ENCODE data around the gene FAHD1. TPM values are rescaled to one million over a fixed set of nuclear protein-coding genes. Genes with fewer than 3 reads are reported as not detected.

The FAHD1 gene
- total and polyA plus RNA-seq, 5 donors from 2014 or later, result 4.5 to 25.8 (median 19.5) TPM

DNA sequence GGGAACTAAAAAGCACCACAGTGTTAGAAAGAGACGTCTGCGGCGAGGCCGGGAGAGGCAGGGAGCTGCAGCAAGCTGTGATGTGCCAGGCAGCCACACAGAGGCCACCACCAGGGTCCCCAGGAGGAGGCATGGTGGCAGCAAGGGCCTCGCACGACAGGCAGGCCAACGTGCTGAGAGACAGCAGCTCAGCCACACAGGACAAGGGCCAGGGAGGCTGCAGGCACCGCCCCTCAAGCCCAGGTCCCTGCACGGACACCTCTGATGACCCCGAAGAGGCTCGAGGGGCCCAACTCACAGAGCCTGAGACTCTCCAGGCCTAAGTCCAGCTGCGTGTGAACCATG lies 6.1 kb upstream of the FAHD1 start:
- H3K36me3 Mint-ChIP-seq, result no peaks in the 10 kb centered on the region
- Histone ChIP-seq H3K4me1 (ENCODE audit: control insufficient read depth, insufficient read depth, low read length, poor library complexity, severe bottlenecking) (peaks cover 24% of the 10 kb centered on the region), H3K27me3 (ENCODE audit: control insufficient read depth, insufficient read depth, low read length) (no peaks in the 10 kb centered on the region), H3K36me3 (ENCODE audit: control insufficient read depth, insufficient read depth, low read length) (peaks cover 28% of the 10 kb centered on the region), H3K9me3 (ENCODE audit: control insufficient read depth in 2 of 2, low read length in 2 of 2) (no peaks in the 10 kb centered on the region), H3K27ac (ENCODE audit: insufficient read depth, low read length, poor library complexity, severe bottlenecking) (no peak overlapping the region), H3K4me3 (ENCODE audit: low read depth, low read length) (no peak overlapping the region)
- H3K27ac Mint-ChIP-seq, result peak overlapping the region in 1 of 3 donors; percentile 26
- H3K4me3 Mint-ChIP-seq, result peak overlapping the region in 1 of 4 donors; percentile 54
- H3K4me1 Mint-ChIP-seq, result peaks cover 0 to 22% (median 12%) of the 10 kb centered on the region in 4 donors
- DNase-seq (no peak), ATAC-seq (ENCODE audit: low read depth in 2 of 2) (no peak)
- no peaks in the 10 kb centered on the region for H3K9me3 Mint-ChIP-seq
- no peaks in the 10 kb centered on the region for H3K27me3 Mint-ChIP-seq

DNA sequence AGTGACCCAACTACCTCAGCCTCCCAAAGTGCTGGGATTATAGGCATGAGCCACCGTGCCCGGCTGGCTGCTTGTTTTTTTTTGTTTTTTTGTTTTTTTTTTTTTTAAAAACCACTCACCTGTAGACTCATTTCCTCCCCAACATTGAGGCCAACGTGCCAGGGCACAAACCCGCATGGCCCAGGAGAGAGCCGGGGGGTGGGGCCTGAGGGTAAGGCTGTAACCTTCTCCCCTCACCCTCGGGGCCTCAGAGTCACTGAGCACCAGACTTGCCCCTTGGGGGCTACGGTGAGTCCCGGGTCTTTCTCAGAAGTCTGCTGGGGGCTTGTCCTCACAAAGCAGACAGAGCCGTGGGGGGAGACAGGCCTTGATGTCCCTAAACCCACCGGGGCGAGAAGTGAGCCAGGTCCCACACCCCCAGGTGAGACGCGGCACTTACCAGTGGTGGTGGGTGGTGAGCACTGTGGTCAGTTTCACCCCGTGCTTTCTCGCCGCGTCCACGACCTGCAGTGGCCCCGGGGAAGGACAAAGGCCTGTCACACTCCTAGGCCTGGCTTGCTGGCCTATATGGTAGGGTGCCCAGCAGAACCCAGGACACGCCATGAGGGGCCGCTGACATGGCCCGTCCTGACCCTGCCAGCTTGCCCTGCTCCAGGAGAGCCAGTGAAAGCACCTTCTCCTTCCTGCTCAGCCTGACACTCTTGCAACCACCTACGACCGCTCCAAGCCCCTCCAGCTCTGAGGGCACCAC lies 5.0 kb upstream of the FAHD1 start:
- no peak for ATAC-seq (ENCODE audit: low read depth in 2 of 2)
- Histone ChIP-seq H3K4me3 (ENCODE audit: low read depth, low read length) (no peak overlapping the region), H3K4me1 (ENCODE audit: control insufficient read depth, insufficient read depth, low read length, poor library complexity, severe bottlenecking) (peaks cover 25% of the 10 kb centered on the region), H3K9me3 (ENCODE audit: control insufficient read depth in 2 of 2, low read length in 2 of 2) (no peaks in the 10 kb centered on the region), H3K36me3 (ENCODE audit: control insufficient read depth, insufficient read depth, low read length) (peaks cover 20% of the 10 kb centered on the region), H3K27ac (ENCODE audit: insufficient read depth, low read length, poor library complexity, severe bottlenecking) (no peak overlapping the region), H3K27me3 (ENCODE audit: control insufficient read depth, insufficient read depth, low read length) (no peaks in the 10 kb centered on the region)
- H3K4me3 Mint-ChIP-seq, result no peak overlapping the region
- H3K36me3 Mint-ChIP-seq, result no peaks in the 10 kb centered on the region
- H3K27ac Mint-ChIP-seq, result no peak overlapping the region
- no peak for DNase-seq
- no peaks in the 10 kb centered on the region for H3K27me3 Mint-ChIP-seq
- peaks cover 0 to 23% (median 12%) of the 10 kb centered on the region in 4 donors for H3K4me1 Mint-ChIP-seq
- no peaks in the 10 kb centered on the region for H3K9me3 Mint-ChIP-seq

DNA sequence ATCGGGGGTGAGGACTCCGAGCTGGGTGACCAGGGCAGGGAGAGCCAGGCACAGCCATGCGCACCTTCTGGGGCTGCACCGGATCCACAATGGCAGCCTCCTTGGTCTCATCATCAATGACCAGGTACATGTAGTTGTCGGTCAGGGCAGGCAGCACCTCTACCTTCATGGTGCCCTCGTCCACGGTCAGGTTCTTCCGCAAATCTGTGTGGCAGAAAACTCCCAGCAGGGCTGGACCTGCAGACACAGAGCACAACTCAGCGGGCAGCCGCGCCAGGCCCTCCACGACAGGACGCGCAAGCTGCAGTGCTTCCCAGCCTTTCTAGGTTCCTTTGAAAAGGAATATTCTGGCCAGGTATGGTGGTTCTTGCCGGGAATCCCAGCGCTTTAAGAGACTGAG lies 4.2 kb upstream of the FAHD1 start:
- Mint-ChIP-seq H3K27me3 (no peaks in the 10 kb centered on the region), H3K4me1 (peaks cover 4 to 31% (median 16%) of the 10 kb centered on the region in 4 donors), H3K9me3 (no peaks in the 10 kb centered on the region), H3K4me3 (no peak overlapping the region), H3K27ac (no peak overlapping the region), H3K36me3 (no peaks in the 10 kb centered on the region)
- DNase-seq (no peak), ATAC-seq (ENCODE audit: low read depth in 2 of 2) (no peak)
- H3K9me3 ChIP-seq (ENCODE audit: control insufficient read depth in 2 of 2, low read length in 2 of 2), result no peaks in the 10 kb centered on the region
- peaks cover 14% of the 10 kb centered on the region for H3K36me3 ChIP-seq (ENCODE audit: control insufficient read depth, insufficient read depth, low read length)
- no peak overlapping the region for H3K4me3 ChIP-seq (ENCODE audit: low read depth, low read length)
- H3K4me1 ChIP-seq (ENCODE audit: control insufficient read depth, insufficient read depth, low read length, poor library complexity, severe bottlenecking), result peaks cover 30% of the 10 kb centered on the region
- no peak overlapping the region for H3K27ac ChIP-seq (ENCODE audit: insufficient read depth, low read length, poor library complexity, severe bottlenecking)
- no peaks in the 10 kb centered on the region for H3K27me3 ChIP-seq (ENCODE audit: control insufficient read depth, insufficient read depth, low read length)

DNA sequence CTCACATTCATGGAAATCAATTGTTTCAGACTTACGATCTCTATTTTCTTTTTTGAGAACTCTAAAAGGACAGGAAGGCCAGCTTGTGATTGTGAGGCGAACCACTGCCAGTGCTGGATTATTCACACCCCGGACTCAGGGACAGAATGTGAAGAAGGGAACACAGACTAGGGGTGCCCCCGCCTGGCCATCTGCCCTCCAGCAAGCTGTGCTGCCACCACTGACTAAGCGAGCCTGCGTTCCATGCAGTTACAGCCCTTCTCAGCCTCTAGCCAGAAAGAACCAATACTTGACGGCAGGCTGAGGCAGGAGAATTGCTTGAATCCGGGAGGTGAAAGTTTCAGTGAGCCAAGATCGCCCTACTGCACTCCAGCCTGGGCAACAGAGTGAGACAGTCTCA lies 3.2 kb upstream of the FAHD1 start:
- peak overlapping the region in 1 of 3 donors; percentile 69 for H3K27ac Mint-ChIP-seq
- H3K4me1 Mint-ChIP-seq, result peaks cover 11 to 39% (median 20%) of the 10 kb centered on the region in 4 donors
- no peaks in the 10 kb centered on the region for H3K27me3 Mint-ChIP-seq
- H3K36me3 ChIP-seq (ENCODE audit: control insufficient read depth, insufficient read depth, low read length), result peaks cover 10% of the 10 kb centered on the region
- peaks cover 38% of the 10 kb centered on the region for H3K4me1 ChIP-seq (ENCODE audit: control insufficient read depth, insufficient read depth, low read length, poor library complexity, severe bottlenecking)
- H3K4me3 ChIP-seq (ENCODE audit: low read depth, low read length), result no peak overlapping the region
- no peaks in the 10 kb centered on the region for H3K9me3 Mint-ChIP-seq
- no peaks in the 10 kb centered on the region for H3K9me3 ChIP-seq (ENCODE audit: control insufficient read depth in 2 of 2, low read length in 2 of 2)
- no peak for ATAC-seq (ENCODE audit: low read depth in 2 of 2)
- no peaks in the 10 kb centered on the region for H3K27me3 ChIP-seq (ENCODE audit: control insufficient read depth, insufficient read depth, low read length)
- peak overlapping the region; percentile 13 to 89 (median 66) for H3K4me3 Mint-ChIP-seq
- H3K36me3 Mint-ChIP-seq, result no peaks in the 10 kb centered on the region
- peak in 1 of 3 donors; percentile 20 for DNase-seq
- H3K27ac ChIP-seq (ENCODE audit: insufficient read depth, low read length, poor library complexity, severe bottlenecking), result no peak overlapping the region

DNA sequence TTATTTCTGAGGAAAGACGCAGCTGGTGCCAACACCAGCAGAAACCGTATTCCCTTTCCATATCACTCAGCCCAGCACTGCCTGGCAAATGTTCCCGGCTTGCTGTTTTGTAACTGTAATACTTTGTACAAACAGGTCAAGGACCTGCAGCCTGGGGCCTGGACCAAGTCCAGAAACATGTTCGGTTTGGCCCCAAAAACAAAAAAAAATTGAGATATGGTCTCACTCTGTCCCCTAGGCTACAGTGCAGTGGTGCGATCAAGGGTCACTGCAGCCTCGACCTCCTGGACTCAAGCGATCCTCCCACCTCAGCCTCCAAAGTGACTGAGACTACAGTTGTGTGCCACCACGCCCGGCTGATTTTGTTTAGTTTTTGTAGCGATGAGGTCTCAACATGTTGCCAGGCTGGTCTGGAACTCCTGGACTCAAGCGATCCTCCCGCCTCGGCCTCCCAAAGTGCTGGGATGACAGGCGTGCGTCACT lies 1.6 kb upstream of the FAHD1 start:
- no peak for ATAC-seq (ENCODE audit: low read depth in 2 of 2)
- Mint-ChIP-seq H3K27me3 (no peaks in the 10 kb centered on the region), H3K4me3 (peak overlapping the region; percentile 84 to 87 (median 84)), H3K9me3 (no peaks in the 10 kb centered on the region), H3K4me1 (peaks cover 18 to 49% (median 32%) of the 10 kb centered on the region in 4 donors), H3K36me3 (no peaks in the 10 kb centered on the region), H3K27ac (peak overlapping the region in 2 of 3 donors; percentile 72 to 86)
- Histone ChIP-seq H3K27me3 (ENCODE audit: control insufficient read depth, insufficient read depth, low read length) (no peaks in the 10 kb centered on the region), H3K4me1 (ENCODE audit: control insufficient read depth, insufficient read depth, low read length, poor library complexity, severe bottlenecking) (peaks cover 46% of the 10 kb centered on the region), H3K4me3 (ENCODE audit: low read depth, low read length) (peak overlapping the region; percentile 64), H3K9me3 (ENCODE audit: control insufficient read depth in 2 of 2, low read length in 2 of 2) (no peaks in the 10 kb centered on the region), H3K27ac (ENCODE audit: insufficient read depth, low read length, poor library complexity, severe bottlenecking) (peak overlapping the region; percentile 69), H3K36me3 (ENCODE audit: control insufficient read depth, insufficient read depth, low read length) (peaks cover 10% of the 10 kb centered on the region)
- DNase-seq, result no peak

DNA sequence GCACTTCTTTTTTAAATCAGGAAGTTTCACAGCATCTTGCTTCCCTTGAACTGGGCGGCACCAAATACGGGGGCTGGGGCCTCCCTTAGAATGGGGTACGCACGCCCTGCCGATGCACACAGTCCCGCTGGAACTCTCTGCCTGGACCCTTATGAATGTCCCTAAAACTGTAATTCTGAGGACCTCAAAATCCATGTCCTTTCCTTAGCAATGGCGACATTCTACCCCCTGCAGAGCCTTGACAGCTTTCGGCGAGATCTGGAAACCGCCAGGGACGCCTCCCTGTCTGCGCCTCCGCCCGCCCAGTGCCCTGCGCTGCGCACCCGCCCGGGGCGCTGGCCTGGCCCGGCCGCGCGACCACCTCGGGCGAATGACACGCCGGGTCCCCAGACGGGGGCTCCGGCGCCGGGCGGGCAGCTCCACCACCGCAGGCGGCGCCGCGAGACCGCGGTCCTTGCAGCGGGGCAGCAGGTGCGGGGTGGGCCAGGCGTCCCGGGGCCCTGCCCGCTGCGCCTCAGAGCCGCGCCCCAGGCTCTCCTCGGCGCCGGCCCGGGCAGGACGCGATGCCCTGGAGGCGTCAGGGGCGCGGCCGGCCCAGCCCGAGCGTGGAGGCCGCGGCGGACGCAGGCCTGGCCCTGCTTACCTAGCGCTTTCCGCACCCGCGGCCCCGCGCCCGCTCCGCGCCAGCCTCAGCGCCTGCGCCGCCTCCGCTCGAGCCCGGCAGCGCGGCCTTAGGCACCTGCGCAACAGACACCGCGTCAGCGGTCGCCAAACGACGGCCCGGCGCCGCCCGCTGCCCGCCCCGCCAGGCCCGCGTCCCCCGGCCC lies 929 bp upstream of the FAHD1 start:
- H3K36me3 ChIP-seq (ENCODE audit: control insufficient read depth, insufficient read depth, low read length), result peaks cover 10% of the 10 kb centered on the region
- H3K9me3 Mint-ChIP-seq, result no peaks in the 10 kb centered on the region
- H3K9me3 ChIP-seq (ENCODE audit: control insufficient read depth in 2 of 2, low read length in 2 of 2), result no peaks in the 10 kb centered on the region
- ATAC-seq (ENCODE audit: low read depth in 2 of 2) (peak; percentile 75 to 76), DNase-seq (peak; percentile 64 to 82 (median 81))
- peak overlapping the region; percentile 84 to 95 (median 86) for H3K4me3 Mint-ChIP-seq
- no peaks in the 10 kb centered on the region for H3K36me3 Mint-ChIP-seq
- peak overlapping the region; percentile 76 for H3K27ac ChIP-seq (ENCODE audit: insufficient read depth, low read length, poor library complexity, severe bottlenecking)
- peaks cover 46% of the 10 kb centered on the region for H3K4me1 ChIP-seq (ENCODE audit: control insufficient read depth, insufficient read depth, low read length, poor library complexity, severe bottlenecking)
- H3K4me3 ChIP-seq (ENCODE audit: low read depth, low read length), result peak overlapping the region; percentile 64
- H3K27me3 ChIP-seq (ENCODE audit: control insufficient read depth, insufficient read depth, low read length), result no peaks in the 10 kb centered on the region
- H3K27ac Mint-ChIP-seq, result peak overlapping the region; percentile 60 to 91 (median 86)
- peaks cover 18 to 49% (median 35%) of the 10 kb centered on the region in 4 donors for H3K4me1 Mint-ChIP-seq
- H3K27me3 Mint-ChIP-seq, result no peaks in the 10 kb centered on the region

DNA sequence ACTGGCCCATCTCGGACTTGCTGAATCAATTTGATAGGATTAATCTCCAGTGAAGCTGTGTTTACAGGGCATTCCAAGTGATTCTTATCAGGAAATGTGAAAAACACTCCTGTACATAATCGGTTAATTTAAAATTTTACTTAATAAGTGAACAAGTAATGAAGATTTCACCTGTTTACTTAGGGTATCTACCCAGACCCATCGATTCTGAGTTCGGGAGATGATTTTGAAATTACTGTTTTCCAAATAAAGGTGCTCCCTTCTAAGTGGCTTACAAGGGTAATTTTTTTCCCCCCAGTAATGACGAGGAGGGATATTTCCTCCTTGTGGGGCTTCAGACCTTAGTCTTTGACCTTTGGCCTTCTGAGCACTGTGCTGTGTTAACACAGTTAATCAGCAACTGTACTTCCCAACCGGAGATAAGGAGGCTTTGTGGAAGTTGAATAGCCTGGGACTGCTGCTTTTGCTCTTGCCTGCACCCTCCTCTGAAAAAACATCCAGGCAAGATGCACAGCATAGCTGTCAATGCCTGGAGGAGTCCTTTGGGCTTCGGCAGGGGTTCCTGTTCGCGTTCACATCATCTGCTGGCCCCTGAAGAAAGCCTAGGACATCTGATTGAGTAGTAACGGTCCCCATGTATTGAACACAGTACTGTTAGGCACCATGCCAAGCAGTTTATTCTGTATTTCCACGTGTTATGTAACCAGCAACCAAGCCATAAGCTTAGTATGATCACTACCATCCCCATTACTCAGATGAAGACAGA lies 1.8 kb downstream of the FAHD1 start:
- Histone ChIP-seq H3K9me3 (ENCODE audit: control insufficient read depth in 2 of 2, low read length in 2 of 2) (no peaks in the 10 kb centered on the region), H3K27ac (ENCODE audit: insufficient read depth, low read length, poor library complexity, severe bottlenecking) (no peak overlapping the region), H3K4me1 (ENCODE audit: control insufficient read depth, insufficient read depth, low read length, poor library complexity, severe bottlenecking) (peaks cover 41% of the 10 kb centered on the region), H3K36me3 (ENCODE audit: control insufficient read depth, insufficient read depth, low read length) (no peaks in the 10 kb centered on the region), H3K27me3 (ENCODE audit: control insufficient read depth, insufficient read depth, low read length) (no peaks in the 10 kb centered on the region), H3K4me3 (ENCODE audit: low read depth, low read length) (peak overlapping the region; percentile 11)
- Mint-ChIP-seq H3K27ac (peak overlapping the region in 2 of 3 donors; percentile 30 to 46), H3K36me3 (peaks cover 6% of the 10 kb centered on the region), H3K4me3 (peak overlapping the region; percentile 50 to 95 (median 79)), H3K4me1 (peaks cover 18 to 46% (median 32%) of the 10 kb centered on the region in 4 donors), H3K9me3 (no peaks in the 10 kb centered on the region), H3K27me3 (no peaks in the 10 kb centered on the region)
- no peak for DNase-seq
- no peak for ATAC-seq (ENCODE audit: low read depth in 2 of 2)

All from CD4-positive, CD25-positive, alpha-beta regulatory T cell (primary cell).